K562 treated with DMSO at 1 percent for 24 hours (cell line): ENCODE data around the gene OR14A2. TPM values are rescaled to one million over a fixed set of nuclear protein-coding genes. Genes with fewer than 3 reads are reported as not detected.

Source experiments
- total RNA-seq: library from RNA; unstranded; fragments of 300-600 nt; gene quantifications from 2 replicates; pipeline ENCODE4 v1.2.3, GENCODE V29; 2022; ENCODE audit warnings: low read depth; ENCODE audit not compliant: insufficient read depth

Gene OR14A2
- total RNA-seq: not detected in 2 replicates

GRCh38 chr1:247748041-247748440 lies at the start of gene OR14A2:
Gene OR14A2, minus strand, starts transcription at chr1:247748141.

GRCh38 chr1:247760456-247760855 lies 12.5 kb upstream of the OR14A2 start, which contains the start of gene OR1C1:
Gene OR1C1, minus strand, starts transcription at chr1:247760556. Its CDS starts 2,150 bp downstream, at chr1:247758406.

GRCh38 chr1:247738315-247738714 lies 9.6 kb downstream of the OR14A2 start, which contains the start of gene OR14K1:
Gene OR14K1, plus strand, starts transcription at chr1:247738615. Its CDS starts 0 bp downstream, at chr1:247738615.

GRCh38 chr1:247716546-247716945 lies 31.4 kb downstream of the OR14A2 start, which contains the start of gene OR6F1:
Gene OR6F1, minus strand, starts transcription at chr1:247716646. Its CDS starts 3,891 bp downstream, at chr1:247712755.

GRCh38 chr1:247679639-247680038 lies 68.3 kb downstream of the OR14A2 start, which contains the start of gene OR13G1:
Gene OR13G1, minus strand, starts transcription at chr1:247679739. Its CDS starts 6,698 bp downstream, at chr1:247673041.

Other genes starting within 250 kb of the OR14A2 start
- not detected in 2 replicates for gene OR2C3, start 211.7 kb downstream of the OR14A2 start, total RNA-seq
- 0.13 TPM in 1 of 2 replicates, not detected in the other for gene GCSAML, start 199.0 kb downstream of the OR14A2 start, total RNA-seq
- not detected in 2 replicates for gene OR2G2, start 159.8 kb downstream of the OR14A2 start, total RNA-seq
- gene OR2G3, start 142.6 kb downstream of the OR14A2 start, total RNA-seq: not detected in 2 replicates
- gene OR13G1, start 68.4 kb downstream of the OR14A2 start, total RNA-seq: not detected in 2 replicates
- not detected in 2 replicates for gene OR6F1, start 31.5 kb downstream of the OR14A2 start, total RNA-seq
- not detected in 2 replicates for gene OR14K1, start 9.5 kb downstream of the OR14A2 start, total RNA-seq
- gene OR1C1, start 12.4 kb upstream of the OR14A2 start, total RNA-seq: not detected in 2 replicates
- not detected in 2 replicates for gene OR14A16, start 76.0 kb upstream of the OR14A2 start, total RNA-seq
- gene OR11L1, start 93.8 kb upstream of the OR14A2 start, total RNA-seq: not detected in 2 replicates
- 23.0 and 23.6 TPM in 2 replicates for gene TRIM58, start 109.0 kb upstream of the OR14A2 start, total RNA-seq
- 5.8 and 5.9 TPM in 2 replicates for gene OR2W3, start 147.4 kb upstream of the OR14A2 start, total RNA-seq
- gene OR2T8, start 172.1 kb upstream of the OR14A2 start, total RNA-seq: 0.37 TPM in 1 of 2 replicates, not detected in the other
- not detected in 2 replicates for gene OR2AJ1, start 176.7 kb upstream of the OR14A2 start, total RNA-seq
- gene OR2L8, start 200.7 kb upstream of the OR14A2 start, total RNA-seq: not detected in 2 replicates
- gene OR2AK2, start 217.1 kb upstream of the OR14A2 start, total RNA-seq: not detected in 2 replicates